K562 (cell line): Measurements from ENCODE around the gene NPDC1. TPM values are rescaled to one million over a fixed set of nuclear protein-coding genes. Genes with fewer than 3 reads are reported as not detected.

Experiments
- E2F8 ChIP-seq: fragments of 450-650 bp; IDR thresholded peaks from 2 replicates; pipeline ENCODE4 v1.7.1; 2018; ENCODE audit warnings: mild to moderate bottlenecking, low read depth; ENCODE audit not compliant: partially characterized antibody
- NONO ChIP-seq, 2 experiments: fragments of 200-400 bp in 1 of 2; fragments of 450-650 bp in 1 of 2; formaldehyde crosslinking in 1 of 2; IDR thresholded peaks; 2 replicates each; pipeline ENCODE4 v1.6.1; 2017; ENCODE audit warnings: low read depth in 2 of 2, mild to moderate bottlenecking in 2 of 2, moderate library complexity in 2 of 2, low read length in 1 of 2
- PCBP2 ChIP-seq: fragments of 200-400 bp; formaldehyde crosslinking; IDR thresholded peaks from 2 replicates; pipeline ENCODE4 v1.6.1; 2018; ENCODE audit warnings: low read length, low read depth, mild to moderate bottlenecking, moderate library complexity; ENCODE audit not compliant: poor library complexity, severe bottlenecking
- POLR3G ChIP-seq: IDR thresholded peaks from 2 replicates; pipeline ENCODE4 v1.6.1; 2011; ENCODE audit not compliant: insufficient read length, insufficient replicate concordance; ENCODE audit errors: extremely low read depth
- SMC3 ChIP-seq: conservative IDR thresholded peaks from 2 replicates; pipeline ENCODE4 v1.6.1; 2011; ENCODE audit warnings: low read depth, low read length, improper control_type of control experiment; ENCODE audit not compliant: insufficient read depth
- ZNF282 ChIP-seq: sonication (generic); formaldehyde crosslinking; IDR thresholded peaks from 2 replicates; pipeline ENCODE4 v1.8.1; 2023; ENCODE audit warnings: missing genetic modification reagents
- polyA plus RNA-seq, 8 experiments: library from polyadenylated mRNA; depleted of rRNA in 4 of 8; stranded (reverse) in 5 of 8; unstranded in 3 of 8; fragments of >200 nt; fragmentation: Nextera tagmentation in 2 of 8; fragmentation: Illumina TruSeq in 1 of 8; extraction: Ambion mirVana in 2 of 8; extraction: Trizol in 1 of 8; gene quantifications; 2 replicates each; pipeline versions ENCODE4 v1.2.1 to v1.2.3, GENCODE V29; 2011 to 2014; ENCODE audit warnings: inconsistent platforms in 1 of 8, missing spikeins in 1 of 8
- total RNA-seq, 7 experiments: library from RNA; depleted of rRNA in 6 of 7; stranded (reverse); fragments of >200 nt in 6 of 7; fragmentation: Illumina TruSeq in 2 of 7; extraction: Trizol in 2 of 7; gene quantifications; 2 replicates each; pipeline versions ENCODE4 v1.2.1 to v1.2.3, GENCODE V29; 2011 to 2021; ENCODE audit warnings: low replicate concordance in 1 of 7
- TF ChIP-seq, protein P1 (sequence below): sonication (generic); formaldehyde crosslinking; IDR thresholded peaks from 2 replicates; pipeline ENCODE4 v1.8.1; 2023; ENCODE audit warnings: missing genetic modification reagents, mild to moderate bottlenecking, borderline replicate concordance
- TF ChIP-seq, protein P2 (sequence below): fragments of 250-450 bp; sonication (Bioruptor Pico); IDR thresholded peaks from 2 replicates; pipeline ENCODE4 v1.8.0; 2021; ENCODE audit warnings: borderline replicate concordance, mild to moderate bottlenecking, moderate library complexity; ENCODE audit not compliant: poor library complexity, severe bottlenecking
- TF ChIP-seq, protein P3 (sequence below): fragments of 250-450 bp; sonication (Bioruptor Pico); IDR thresholded peaks from 2 replicates; pipeline ENCODE4 v1.8.0; 2022; ENCODE audit warnings: inconsistent platforms
- TF ChIP-seq, protein P4 (sequence below): fragments of 450-650 bp; IDR thresholded peaks from 2 replicates; pipeline ENCODE4 v1.6.1; 2017; ENCODE audit warnings: antibody characterized with exemption, mild to moderate bottlenecking

The NPDC1 gene
- total and polyA plus RNA-seq, 9 of the 15 experiments (the other 6 are each of a cell fraction or from before 2014, with no cell fraction given): 0.06 to 2.1 (median 0.53) TPM; not detected in 3

DNA sequence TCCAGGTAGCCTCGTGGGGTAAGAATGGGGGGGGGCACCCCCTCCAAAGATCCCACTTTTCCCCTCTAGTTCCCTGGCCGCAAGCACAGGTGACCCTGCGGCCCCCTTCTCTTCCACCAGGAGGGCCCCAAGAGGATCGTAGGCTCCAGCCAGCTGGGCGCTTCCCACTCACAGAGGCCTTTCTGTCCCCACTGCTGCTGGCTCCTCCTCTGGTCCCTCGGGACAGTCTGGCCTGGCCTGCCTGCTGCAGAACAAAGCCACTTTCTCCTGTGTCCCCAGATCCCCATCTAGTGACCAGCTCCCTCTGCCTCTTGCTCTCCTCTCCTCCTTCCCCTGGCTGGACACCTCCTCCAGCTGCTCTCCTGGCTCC lies 24.9 kb upstream of the NPDC1 start (continued):
- TF ChIP-seq, protein P1, sequence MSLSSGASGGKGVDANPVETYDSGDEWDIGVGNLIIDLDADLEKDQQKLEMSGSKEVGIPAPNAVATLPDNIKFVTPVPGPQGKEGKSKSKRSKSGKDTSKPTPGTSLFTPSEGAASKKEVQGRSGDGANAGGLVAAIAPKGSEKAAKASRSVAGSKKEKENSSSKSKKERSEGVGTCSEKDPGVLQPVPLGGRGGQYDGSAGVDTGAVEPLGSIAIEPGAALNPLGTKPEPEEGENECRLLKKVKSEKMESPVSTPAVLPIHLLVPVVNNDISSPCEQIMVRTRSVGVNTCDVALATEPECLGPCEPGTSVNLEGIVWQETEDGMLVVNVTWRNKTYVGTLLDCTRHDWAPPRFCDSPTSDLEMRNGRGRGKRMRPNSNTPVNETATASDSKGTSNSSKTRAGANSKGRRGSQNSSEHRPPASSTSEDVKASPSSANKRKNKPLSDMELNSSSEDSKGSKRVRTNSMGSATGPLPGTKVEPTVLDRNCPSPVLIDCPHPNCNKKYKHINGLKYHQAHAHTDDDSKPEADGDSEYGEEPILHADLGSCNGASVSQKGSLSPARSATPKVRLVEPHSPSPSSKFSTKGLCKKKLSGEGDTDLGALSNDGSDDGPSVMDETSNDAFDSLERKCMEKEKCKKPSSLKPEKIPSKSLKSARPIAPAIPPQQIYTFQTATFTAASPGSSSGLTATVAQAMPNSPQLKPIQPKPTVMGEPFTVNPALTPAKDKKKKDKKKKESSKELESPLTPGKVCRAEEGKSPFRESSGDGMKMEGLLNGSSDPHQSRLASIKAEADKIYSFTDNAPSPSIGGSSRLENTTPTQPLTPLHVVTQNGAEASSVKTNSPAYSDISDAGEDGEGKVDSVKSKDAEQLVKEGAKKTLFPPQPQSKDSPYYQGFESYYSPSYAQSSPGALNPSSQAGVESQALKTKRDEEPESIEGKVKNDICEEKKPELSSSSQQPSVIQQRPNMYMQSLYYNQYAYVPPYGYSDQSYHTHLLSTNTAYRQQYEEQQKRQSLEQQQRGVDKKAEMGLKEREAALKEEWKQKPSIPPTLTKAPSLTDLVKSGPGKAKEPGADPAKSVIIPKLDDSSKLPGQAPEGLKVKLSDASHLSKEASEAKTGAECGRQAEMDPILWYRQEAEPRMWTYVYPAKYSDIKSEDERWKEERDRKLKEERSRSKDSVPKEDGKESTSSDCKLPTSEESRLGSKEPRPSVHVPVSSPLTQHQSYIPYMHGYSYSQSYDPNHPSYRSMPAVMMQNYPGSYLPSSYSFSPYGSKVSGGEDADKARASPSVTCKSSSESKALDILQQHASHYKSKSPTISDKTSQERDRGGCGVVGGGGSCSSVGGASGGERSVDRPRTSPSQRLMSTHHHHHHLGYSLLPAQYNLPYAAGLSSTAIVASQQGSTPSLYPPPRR (CRISPR knock-in tag): no peak
- no peak for TF ChIP-seq E2F8
- no peak for TF ChIP-seq ZNF282 (CRISPR knock-in tag)
- TF ChIP-seq, protein P2, sequence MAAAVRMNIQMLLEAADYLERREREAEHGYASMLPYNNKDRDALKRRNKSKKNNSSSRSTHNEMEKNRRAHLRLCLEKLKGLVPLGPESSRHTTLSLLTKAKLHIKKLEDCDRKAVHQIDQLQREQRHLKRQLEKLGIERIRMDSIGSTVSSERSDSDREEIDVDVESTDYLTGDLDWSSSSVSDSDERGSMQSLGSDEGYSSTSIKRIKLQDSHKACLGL (CRISPR knock-in tag): peak; percentile 7
- TF ChIP-seq, protein P3, sequence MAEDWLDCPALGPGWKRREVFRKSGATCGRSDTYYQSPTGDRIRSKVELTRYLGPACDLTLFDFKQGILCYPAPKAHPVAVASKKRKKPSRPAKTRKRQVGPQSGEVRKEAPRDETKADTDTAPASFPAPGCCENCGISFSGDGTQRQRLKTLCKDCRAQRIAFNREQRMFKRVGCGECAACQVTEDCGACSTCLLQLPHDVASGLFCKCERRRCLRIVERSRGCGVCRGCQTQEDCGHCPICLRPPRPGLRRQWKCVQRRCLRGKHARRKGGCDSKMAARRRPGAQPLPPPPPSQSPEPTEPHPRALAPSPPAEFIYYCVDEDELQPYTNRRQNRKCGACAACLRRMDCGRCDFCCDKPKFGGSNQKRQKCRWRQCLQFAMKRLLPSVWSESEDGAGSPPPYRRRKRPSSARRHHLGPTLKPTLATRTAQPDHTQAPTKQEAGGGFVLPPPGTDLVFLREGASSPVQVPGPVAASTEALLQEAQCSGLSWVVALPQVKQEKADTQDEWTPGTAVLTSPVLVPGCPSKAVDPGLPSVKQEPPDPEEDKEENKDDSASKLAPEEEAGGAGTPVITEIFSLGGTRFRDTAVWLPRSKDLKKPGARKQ (CRISPR knock-in tag): no peak
- TF ChIP-seq, protein P4, sequence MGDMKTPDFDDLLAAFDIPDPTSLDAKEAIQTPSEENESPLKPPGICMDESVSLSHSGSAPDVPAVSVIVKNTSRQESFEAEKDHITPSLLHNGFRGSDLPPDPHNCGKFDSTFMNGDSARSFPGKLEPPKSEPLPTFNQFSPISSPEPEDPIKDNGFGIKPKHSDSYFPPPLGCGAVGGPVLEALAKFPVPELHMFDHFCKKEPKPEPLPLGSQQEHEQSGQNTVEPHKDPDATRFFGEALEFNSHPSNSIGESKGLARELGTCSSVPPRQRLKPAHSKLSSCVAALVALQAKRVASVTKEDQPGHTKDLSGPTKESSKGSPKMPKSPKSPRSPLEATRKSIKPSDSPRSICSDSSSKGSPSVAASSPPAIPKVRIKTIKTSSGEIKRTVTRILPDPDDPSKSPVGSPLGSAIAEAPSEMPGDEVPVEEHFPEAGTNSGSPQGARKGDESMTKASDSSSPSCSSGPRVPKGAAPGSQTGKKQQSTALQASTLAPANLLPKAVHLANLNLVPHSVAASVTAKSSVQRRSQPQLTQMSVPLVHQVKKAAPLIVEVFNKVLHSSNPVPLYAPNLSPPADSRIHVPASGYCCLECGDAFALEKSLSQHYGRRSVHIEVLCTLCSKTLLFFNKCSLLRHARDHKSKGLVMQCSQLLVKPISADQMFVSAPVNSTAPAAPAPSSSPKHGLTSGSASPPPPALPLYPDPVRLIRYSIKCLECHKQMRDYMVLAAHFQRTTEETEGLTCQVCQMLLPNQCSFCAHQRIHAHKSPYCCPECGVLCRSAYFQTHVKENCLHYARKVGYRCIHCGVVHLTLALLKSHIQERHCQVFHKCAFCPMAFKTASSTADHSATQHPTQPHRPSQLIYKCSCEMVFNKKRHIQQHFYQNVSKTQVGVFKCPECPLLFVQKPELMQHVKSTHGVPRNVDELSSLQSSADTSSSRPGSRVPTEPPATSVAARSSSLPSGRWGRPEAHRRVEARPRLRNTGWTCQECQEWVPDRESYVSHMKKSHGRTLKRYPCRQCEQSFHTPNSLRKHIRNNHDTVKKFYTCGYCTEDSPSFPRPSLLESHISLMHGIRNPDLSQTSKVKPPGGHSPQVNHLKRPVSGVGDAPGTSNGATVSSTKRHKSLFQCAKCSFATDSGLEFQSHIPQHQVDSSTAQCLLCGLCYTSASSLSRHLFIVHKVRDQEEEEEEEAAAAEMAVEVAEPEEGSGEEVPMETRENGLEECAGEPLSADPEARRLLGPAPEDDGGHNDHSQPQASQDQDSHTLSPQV: 0 out of 2 replicates have a peak, but pooled peaks have one; percentile 39
- TF ChIP-seq PCBP2: no peak
- TF ChIP-seq NONO (IDR thresholded peaks at IDR 0.05; ENCODE audit: low read depth in 2 of 2, low read length in 1 of 2): no peak
- TF ChIP-seq POLR3G: no peak
- TF ChIP-seq SMC3: no peak
